GM12878 (cell line): Measurements from ENCODE around the gene ADGRL2. TPM values are rescaled to one million over a fixed set of nuclear protein-coding genes. Genes with fewer than 3 reads are reported as not detected.

Experiments used
- ATAC-seq: fragments of 200-7000 bp; cut with Tn5 transposase; 3 replicates; pipeline ENCODE4 v1.9.1; 2020; ENCODE audit warnings: mild to moderate bottlenecking, moderate library complexity
- BruUV-seq: library from RNA; stranded (reverse); fragments of 400-500 nt; replicated peaks from 2 replicates; lab custom pipeline; 2021; lab: Mats Ljungman, UMichigan
- CTCF ChIA-PET: fragments of 300-600 bp; sonication (Branson Sonifier 250); formaldehyde crosslinking; extraction: SDS; loops from one replicate; lab custom pipeline; 2021; ENCODE audit warnings: inconsistent platforms; lab: Yijun Ruan, JAX
- POLR2A ChIA-PET: fragments of 350-600 bp; formaldehyde crosslinking; extraction: SDS; loops from one replicate; lab custom pipeline; 2021; ENCODE audit warnings: inconsistent platforms; lab: Charles Lee
- RAD21 ChIA-PET: fragments of 300-600 bp; sonication (Branson Sonifier 250); formaldehyde crosslinking; loops from one replicate; lab custom pipeline; 2023; ENCODE audit warnings: antibody characterized with exemption; ENCODE audit not compliant: unreplicated experiment; lab: Charles Lee
- SMC1A ChIA-PET: fragments of 300-600 bp; sonication (Branson Sonifier 250); formaldehyde crosslinking; loops from one replicate; lab custom pipeline; 2023; ENCODE audit not compliant: unreplicated experiment, uncharacterized antibody; lab: Charles Lee
- DNase-seq: peaks from one replicate; pipeline ENCODE4 v3.0.0-alpha.2; 2011; ENCODE audit warnings: low read depth, low spot score
- FAIRE-seq: peaks from 3 replicates; lab custom pipeline; 2011; peaks lifted over from hg19 to GRCh38; lab: Jason Lieb, UNC
- H2AFZ ChIP-seq: 2 replicates; pipeline ENCODE4 v1.6.0; 2011; ENCODE audit warnings: low read depth, low read length, control low read depth; ENCODE audit not compliant: control insufficient read depth
- H3K27ac ChIP-seq: 2 replicates; pipeline ENCODE4 v1.5.1; 2011; ENCODE audit warnings: control low read depth; ENCODE audit not compliant: control insufficient read depth, insufficient read depth
- H3K27me3 ChIP-seq, 2 experiments: replicated peaks in 1 of 2; 2 replicates each; pipeline versions ENCODE4 v1.6.0 to v1.6.1; 2011; ENCODE audit warnings: low read length in 1 of 2; ENCODE audit not compliant: control insufficient read depth in 2 of 2, insufficient read depth in 2 of 2
- H3K36me3 ChIP-seq, 2 experiments: 2 replicates each; pipeline ENCODE4 v1.5.1; 2011; ENCODE audit warnings: low read length in 1 of 2; ENCODE audit not compliant: control insufficient read depth in 2 of 2, insufficient read depth in 2 of 2
- H3K4me1 ChIP-seq: 2 replicates; pipeline ENCODE4 v1.6.1; 2011; ENCODE audit warnings: mild to moderate bottlenecking, low read length, moderate library complexity, mixed read lengths; ENCODE audit not compliant: control insufficient read depth, insufficient read depth
- H3K4me2 ChIP-seq: 2 replicates; pipeline ENCODE4 v1.6.0; 2011; ENCODE audit warnings: control low read depth; ENCODE audit not compliant: control insufficient read depth, insufficient read depth
- H3K4me3 ChIP-seq: fragments of 200-600 bp; sonication (generic); 2 replicates; pipeline ENCODE4 v1.5.1; 2016
- H3K79me2 ChIP-seq: 2 replicates; pipeline ENCODE4 v1.6.0; 2011; ENCODE audit warnings: low read length; ENCODE audit not compliant: control insufficient read depth, insufficient read depth
- H3K9ac ChIP-seq: 2 replicates; pipeline ENCODE4 v1.8.0; 2011; ENCODE audit warnings: low read length, control low read depth, mixed read lengths; ENCODE audit not compliant: control insufficient read depth, insufficient read depth
- H3K9me3 ChIP-seq: replicated peaks from 3 replicates; pipeline ENCODE4 v1.5.1; 2011; ENCODE audit warnings: mild to moderate bottlenecking, low read length; ENCODE audit not compliant: control insufficient read depth, insufficient read depth
- H4K20me1 ChIP-seq: 2 replicates; pipeline ENCODE4 v1.6.0; 2011; ENCODE audit not compliant: control insufficient read depth, insufficient read depth
- CTCF ChIP-seq, 3 experiments: IDR thresholded peaks in 2 of 3; conservative IDR thresholded peaks in 1 of 3; 2 replicates each; pipeline ENCODE4 v1.5.1; 2011; ENCODE audit warnings: low read depth in 3 of 3, low read length in 3 of 3, mild to moderate bottlenecking in 3 of 3, control low read depth in 2 of 3, moderate library complexity in 2 of 3, inconsistent platforms in 1 of 3, mixed read lengths in 1 of 3; ENCODE audit not compliant: control insufficient read depth in 2 of 3, insufficient read depth in 1 of 3; ENCODE audit errors: extremely low read depth in 1 of 3
- DPF2 ChIP-seq: fragments of 450-650 bp; IDR thresholded peaks from 2 replicates; pipeline ENCODE4 v1.6.1; 2017; ENCODE audit warnings: mild to moderate bottlenecking
- E4F1 ChIP-seq: fragments of 450-650 bp; IDR thresholded peaks from 2 replicates; pipeline ENCODE4 v1.6.1; 2018; ENCODE audit warnings: borderline replicate concordance, mild to moderate bottlenecking; ENCODE audit not compliant: partially characterized antibody
- RAD21 ChIP-seq: IDR thresholded peaks from 2 replicates; pipeline ENCODE4 v1.6.1; 2011; ENCODE audit warnings: mild to moderate bottlenecking, low read depth, low read length, moderate library complexity; ENCODE audit not compliant: insufficient read depth
- RB1 ChIP-seq: fragments of 450-650 bp; formaldehyde crosslinking; IDR thresholded peaks from 2 replicates; pipeline ENCODE4 v1.6.1; 2017; ENCODE audit warnings: mild to moderate bottlenecking, borderline replicate concordance
- SMC3 ChIP-seq: IDR thresholded peaks from 2 replicates; pipeline ENCODE4 v1.6.1; 2011; ENCODE audit warnings: low read length, improper control_type of control experiment, borderline replicate concordance
- ZNF207 ChIP-seq: fragments of 450-650 bp; IDR thresholded peaks from 2 replicates; pipeline ENCODE4 v1.6.1; 2014; ENCODE audit warnings: antibody characterized with exemption, mild to moderate bottlenecking, borderline replicate concordance
- ZNF384 ChIP-seq: IDR thresholded peaks from 2 replicates; pipeline ENCODE4 v1.6.1; 2012; ENCODE audit warnings: low read depth, mild to moderate bottlenecking, low read length, improper control_type of control experiment, borderline replicate concordance
- ZNF592 ChIP-seq: fragments of 450-650 bp; IDR thresholded peaks from 2 replicates; pipeline ENCODE4 v1.6.1; 2017; ENCODE audit warnings: mild to moderate bottlenecking, moderate library complexity
- WGBS: methylation state at CpG from one replicate; pipeline ENCODE4 v1.1.6; 2016; ENCODE audit warnings: low lambda C conversion rate; ENCODE audit not compliant: insufficient replicate concordance, insufficient coverage; ENCODE audit errors: missing lambda C conversion rate; 5-methylcytosine and 5-hydroxymethylcytosine counted together
- in situ Hi-C: fragments of 300-500 bp; cut with MboI; formaldehyde crosslinking; loops from 9 replicates; pipeline ENCODE4 v1.14.3; 2018; ENCODE audit warnings: mixed read lengths
- intact Hi-C: fragments of 100-400 bp; cut with micrococcal nuclease; formaldehyde crosslinking; loops from one replicate; pipeline ENCODE4 v1.14.2; 2022; ENCODE audit not compliant: unreplicated experiment
- polyA plus RNA-seq, 11 experiments: library from polyadenylated mRNA; depleted of rRNA in 4 of 11; unstranded in 6 of 11; stranded (reverse) in 5 of 11; fragments of >200 nt; fragmentation: Nextera tagmentation in 4 of 11; fragmentation: Illumina TruSeq in 1 of 11; extraction: Ambion mirVana in 4 of 11; extraction: Trizol in 1 of 11; gene quantifications; 1 replicate in 1 of 11; 2 replicates in 10 of 11; pipeline versions ENCODE4 v1.2.1 to v1.2.3, GENCODE V29; 2011 to 2016; ENCODE audit warnings: inconsistent platforms in 2 of 11, missing spikeins in 2 of 11, low read depth in 1 of 11
- total RNA-seq, 4 experiments: library from RNA; depleted of rRNA in 3 of 4; stranded (reverse); fragments of >200 nt in 3 of 4; fragmentation: Illumina TruSeq in 1 of 4; extraction: Trizol in 1 of 4; gene quantifications; 2 replicates each; pipeline versions ENCODE4 v1.2.1 to v1.2.3, GENCODE V29; 2013 to 2021

Gene ADGRL2
- total and polyA plus RNA-seq, 10 of the 15 experiments (the other 5 are each of a cell fraction or from before 2014, with no cell fraction given) = 0.03 to 13.6 (median 0.21) TPM

DNA sequence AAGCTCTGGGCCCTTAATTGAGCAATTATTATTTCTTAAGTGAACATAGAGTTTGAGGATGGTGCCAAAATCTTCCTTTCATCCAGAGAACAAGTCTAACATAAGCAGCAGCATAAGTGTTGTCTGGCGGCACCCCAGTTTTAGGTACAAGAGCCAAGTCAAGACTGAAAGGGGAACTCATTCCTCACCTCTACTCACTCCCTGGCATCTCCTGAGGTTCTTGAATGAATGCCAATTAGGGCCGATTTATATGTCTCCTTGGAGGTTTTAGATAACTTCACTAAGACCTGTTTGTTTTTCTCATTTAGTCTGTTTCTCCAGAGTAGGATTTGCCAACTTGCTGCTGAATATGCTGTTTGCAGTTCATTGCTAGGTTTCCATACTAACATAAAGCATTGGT lies 42.6 kb upstream of the ADGRL2 start (continued):
- TF ChIP-seq E4F1 (no peak), ZNF207 (no peak), DPF2 (no peak)
- TF ChIP-seq, all 136 proteins: peak for 0

DNA sequence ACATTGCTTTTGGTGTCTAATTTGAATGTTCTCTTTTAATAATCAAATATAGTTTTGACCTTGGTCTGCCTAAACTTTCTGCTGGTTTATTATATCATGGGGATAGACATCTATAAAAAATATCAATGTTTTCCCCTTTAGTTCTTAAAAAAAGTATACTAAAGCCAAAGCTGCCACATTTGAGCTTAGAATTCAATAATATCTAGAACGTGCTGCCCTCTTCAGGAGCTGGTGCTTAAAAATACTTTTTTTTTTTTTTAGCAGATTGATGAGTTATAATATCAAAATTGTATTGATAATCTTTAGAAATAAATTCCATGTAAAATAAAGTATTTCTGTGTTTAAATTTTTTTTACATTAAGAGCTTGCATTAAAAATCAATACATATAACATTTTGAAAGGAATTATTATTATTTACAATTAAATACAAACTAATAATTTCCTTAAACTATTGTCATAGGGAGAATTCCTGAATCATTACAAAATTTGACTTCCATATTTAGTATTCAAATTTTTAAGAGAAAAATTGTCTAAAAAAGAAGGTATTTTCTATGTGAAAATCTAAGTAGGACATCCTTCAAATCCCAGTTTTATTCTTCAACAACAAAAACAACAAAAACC lies 40.1 kb upstream of the ADGRL2 start:
- ATAC-seq (0 out of 3 replicates have a peak, but pooled peaks have one; percentile 35), FAIRE-seq (no peak), DNase-seq (no peak)
- RAD21 ChIA-PET = interaction anchor here (0.8 to 8.9 kb wide), 24 partner anchors 17 to 817 kb away, joined by 3 to 296 read pairs (median 3); no protein-coding TSS in a partner anchor
- Histone ChIP-seq H3K9ac (no peak overlapping the region), H2AFZ (no peak overlapping the region), H3K27ac (no peak overlapping the region), H3K79me2 (no peaks in the 10 kb centered on the region), H3K36me3 (no peaks in the 10 kb centered on the region), H3K27me3 (no peaks in the 10 kb centered on the region), H4K20me1 (no peaks in the 10 kb centered on the region), H3K4me3 (no peak overlapping the region), H3K9me3 (no peaks in the 10 kb centered on the region), H3K4me2 (no peak overlapping the region), H3K4me1 (no peaks in the 10 kb centered on the region)
- in situ Hi-C loops (no loop called here), intact Hi-C loops (loop anchor here (1.0 kb wide), 2 partner anchors 211 to 346 kb away; no protein-coding TSS in a partner anchor)
- CTCF ChIA-PET = interaction anchor here (0.6 to 12.1 kb wide), 32 partner anchors 9 to 347 kb away, joined by 3 to 340 read pairs (median 3); no protein-coding TSS in a partner anchor
- SMC1A ChIA-PET = interaction anchor here (0.6 to 12.9 kb wide), 30 partner anchors 30 to 904 kb away, joined by 3 to 407 read pairs (median 4); no protein-coding TSS in a partner anchor
- BruUV-seq = no TSS peak
- whole genome bisulfite sequencing = 0% methylated on average over 1 of the region's 1 CpG
- POLR2A ChIA-PET = no interaction called here
- TF ChIP-seq RAD21 (peak; percentile 41), CTCF (IDR thresholded peaks at IDR 0.05 in 2 of 3, conservative IDR thresholded peaks at IDR 0.05 in 1 of 3; ENCODE audit: control insufficient read depth in 2 of 3, extremely low read depth in 1 of 3, insufficient read depth in 1 of 3, low read depth in 3 of 3, low read length in 3 of 3) (peak; percentile 18 to 48 (median 23); a peak in 4 of 6 replicates), ZNF592 (0 out of 2 replicates have a peak, but pooled peaks have one; percentile 56), SMC3 (peak; percentile 36; the same call in 1 of the 2 replicates), ZNF384 (peak; percentile 86), RB1 (no peak)
